ENCODE data around the gene NXPH2.
"Not testable (repeated sequence)": the region's sequence is repeated elsewhere in the genome, so short reads cannot be mapped to it uniquely, and the experiment has no call there.

NXPH2 gene

DNA sequence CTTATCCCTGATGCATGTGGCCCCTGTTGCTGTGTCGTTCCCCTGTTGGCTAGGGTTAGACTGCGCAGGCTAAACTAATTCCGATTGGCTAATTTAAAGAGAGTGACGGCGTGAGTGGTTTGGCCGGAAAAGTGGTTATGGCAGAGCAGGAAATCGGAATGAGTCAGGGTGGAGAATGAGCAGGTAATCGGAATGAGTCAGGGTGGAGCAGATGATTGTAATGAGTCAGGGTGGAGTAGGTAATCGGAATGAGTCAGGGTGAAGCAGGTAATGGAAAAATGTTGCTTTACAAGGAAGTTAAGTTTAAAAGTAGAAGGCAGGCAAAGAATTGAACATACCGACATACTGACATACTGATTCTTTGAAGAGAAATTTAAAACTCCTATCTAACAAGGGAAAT, 135.4 kb downstream of the NXPH2 start:
- H3K27ac Mint-ChIP-seq, H3K36me3 Mint-ChIP-seq, ATAC-seq, H3K27me3 Mint-ChIP-seq, H3K9me3 Mint-ChIP-seq, H3K4me1 Mint-ChIP-seq, H3K4me3 Mint-ChIP-seq: not testable (repeated sequence)

- ATAC-seq = no peak
- no peaks in the 10 kb centered on the region for H3K9me3 Mint-ChIP-seq
- no peaks in the 10 kb centered on the region for H3K4me1 Mint-ChIP-seq
- H3K27me3 Mint-ChIP-seq = no peaks in the 10 kb centered on the region
- no peaks in the 10 kb centered on the region for H3K36me3 Mint-ChIP-seq
- no peak overlapping the region for H3K4me3 Mint-ChIP-seq
- no peak overlapping the region for H3K27ac Mint-ChIP-seq
These were observed 139.1 kb downstream of the NXPH2 start for GRCh38 chr2:138640921-138641676.

DNA sequence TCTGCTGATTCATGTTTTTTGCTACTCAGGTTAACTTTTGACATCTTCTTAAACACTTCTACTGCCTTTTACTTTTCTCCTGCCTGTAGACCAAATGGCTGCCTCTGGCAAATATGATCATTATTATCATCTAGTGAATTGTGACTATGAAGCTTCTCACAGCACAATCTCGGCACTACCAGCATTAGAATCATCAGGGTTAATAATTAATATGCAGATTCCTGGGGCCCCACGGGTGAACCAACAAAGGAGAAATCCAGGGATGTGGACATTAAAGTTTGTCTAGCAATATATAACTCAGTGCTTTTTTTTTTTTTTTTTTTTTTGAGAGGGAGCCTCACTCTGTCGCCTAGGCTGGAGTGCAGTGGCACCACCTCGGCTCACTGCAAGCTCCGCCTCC, 142.5 kb downstream of the NXPH2 start:
- no peaks in the 10 kb centered on the region for H3K36me3 Mint-ChIP-seq
- H3K27ac Mint-ChIP-seq = no peak overlapping the region
- H3K4me1 Mint-ChIP-seq = no peaks in the 10 kb centered on the region
- no peaks in the 10 kb centered on the region for H3K27me3 Mint-ChIP-seq
- H3K9me3 Mint-ChIP-seq = peaks cover 3% of the 10 kb centered on the region
- H3K4me3 Mint-ChIP-seq = no peak overlapping the region
- ATAC-seq = no peak

GRCh38 chr2:138637061-138637460, 143.1 kb downstream of the NXPH2 start:
- peaks cover 5% of the 10 kb centered on the region for H3K9me3 Mint-ChIP-seq
- no peaks in the 10 kb centered on the region for H3K27me3 Mint-ChIP-seq
- no peaks in the 10 kb centered on the region for H3K36me3 Mint-ChIP-seq
- H3K4me1 Mint-ChIP-seq = no peaks in the 10 kb centered on the region
- no peak overlapping the region for H3K4me3 Mint-ChIP-seq
- H3K27ac Mint-ChIP-seq = no peak overlapping the region
- ATAC-seq = no peak

- no peak overlapping the region for H3K27ac Mint-ChIP-seq
- H3K4me1 Mint-ChIP-seq = no peaks in the 10 kb centered on the region
These were observed 147.1 kb downstream of the NXPH2 start for GRCh38 chr2:138633049-138633448.

DNA sequence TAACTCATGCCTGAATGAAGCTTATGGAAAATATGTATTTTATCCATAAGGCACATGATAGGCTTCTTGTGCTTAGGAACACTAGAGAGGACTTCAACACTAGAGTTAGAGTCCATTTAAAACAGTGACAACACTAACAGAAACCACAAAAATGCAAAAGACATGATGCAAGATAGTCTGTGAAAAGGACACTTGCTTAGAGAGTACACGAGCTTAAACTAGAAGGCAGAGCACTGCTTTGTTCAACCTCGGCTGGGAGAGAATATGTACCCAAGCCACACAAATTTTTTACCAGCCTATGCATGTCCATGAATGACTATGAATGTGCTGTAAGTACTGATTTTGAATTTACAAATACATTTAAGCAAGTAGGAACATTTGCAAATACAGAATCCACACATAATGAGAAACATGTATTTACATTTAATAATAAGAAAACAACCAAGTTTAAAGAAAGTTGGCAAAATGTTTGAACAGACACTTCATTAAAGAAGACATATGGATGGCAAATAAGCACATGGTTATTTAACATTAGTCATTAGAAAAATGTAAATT, 148.0 kb downstream of the NXPH2 start:
- H3K9me3 Mint-ChIP-seq = peaks cover 5% of the 10 kb centered on the region

More at GRCh38 chr2:138633049-138633448, 147.1 kb downstream of the NXPH2 start:
- no peak for ATAC-seq
- Mint-ChIP-seq H3K4me3 (no peak overlapping the region), H3K27me3 (no peaks in the 10 kb centered on the region), H3K9me3 (peaks cover 5% of the 10 kb centered on the region), H3K36me3 (no peaks in the 10 kb centered on the region)

DNA sequence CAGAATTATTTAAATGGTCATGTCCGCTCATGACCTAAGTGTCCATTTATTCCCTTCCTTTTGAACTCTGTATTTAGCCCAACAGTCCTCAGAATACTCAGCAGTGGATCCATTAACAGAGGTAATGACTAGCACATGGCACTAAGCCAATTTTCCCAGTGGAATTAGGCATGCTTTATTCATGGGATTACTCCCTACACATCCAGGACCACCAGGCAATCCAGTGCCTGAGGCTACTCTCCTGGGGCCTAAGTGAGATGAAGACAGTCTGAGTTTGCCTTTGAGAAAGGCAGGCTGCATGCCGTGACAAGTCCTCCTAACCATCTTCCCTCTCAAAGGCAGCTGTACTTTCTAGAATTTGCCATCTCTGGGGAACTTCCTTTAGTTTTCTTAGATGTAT, 150.0 kb downstream of the NXPH2 start:
- H3K36me3 Mint-ChIP-seq = no peaks in the 10 kb centered on the region
- H3K27me3 Mint-ChIP-seq = peaks cover 18% of the 10 kb centered on the region
- no peak for ATAC-seq
- H3K27ac Mint-ChIP-seq = no peak overlapping the region
- H3K4me3 Mint-ChIP-seq = no peak overlapping the region
- H3K9me3 Mint-ChIP-seq = peaks cover 5% of the 10 kb centered on the region
- H3K4me1 Mint-ChIP-seq = no peaks in the 10 kb centered on the region

More for the DNA sequence above, 148.0 kb downstream of the NXPH2 start:
- no peak for ATAC-seq
- Mint-ChIP-seq H3K4me1 (no peaks in the 10 kb centered on the region), H3K27me3 (peaks cover 8% of the 10 kb centered on the region), H3K27ac (no peak overlapping the region), H3K4me3 (no peak overlapping the region), H3K36me3 (no peaks in the 10 kb centered on the region)

GRCh38 chr2:138626148-138626547, 154.0 kb downstream of the NXPH2 start:
- Mint-ChIP-seq H3K36me3 (no peaks in the 10 kb centered on the region), H3K9me3 (no peaks in the 10 kb centered on the region), H3K4me1 (peaks cover 7% of the 10 kb centered on the region), H3K27me3 (peaks cover 18% of the 10 kb centered on the region), H3K4me3 (no peak overlapping the region), H3K27ac (no peak overlapping the region)
- ATAC-seq = no peak

DNA sequence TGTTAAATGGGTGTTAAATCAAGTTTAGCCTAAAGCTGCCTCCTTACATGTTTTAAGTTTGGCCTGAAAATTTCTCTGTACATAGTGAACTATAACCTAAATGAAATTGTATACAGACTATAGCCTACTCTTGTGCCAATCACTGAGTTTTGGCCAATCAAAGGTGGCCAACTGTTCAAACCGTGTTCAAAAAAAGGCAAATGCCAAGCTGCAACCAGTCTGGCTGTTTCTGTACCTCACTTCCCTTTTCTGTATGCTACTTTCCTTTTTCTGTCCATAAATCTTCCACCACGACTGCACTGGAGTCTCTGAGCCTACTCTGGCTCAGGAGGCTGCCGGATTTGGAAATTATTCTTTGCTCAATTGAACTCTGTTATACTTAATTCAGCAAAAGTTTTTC, 157.6 kb downstream of the NXPH2 start:
- Mint-ChIP-seq H3K4me3 (no peak overlapping the region), H3K9me3 (no peaks in the 10 kb centered on the region), H3K27ac (peak overlapping the region; percentile 18), H3K4me1 (peaks cover 7% of the 10 kb centered on the region), H3K36me3 (no peaks in the 10 kb centered on the region), H3K27me3 (peaks cover 35% of the 10 kb centered on the region)
- peak; percentile 47 for ATAC-seq

GRCh38 chr2:138621139-138621538, 159.1 kb downstream of the NXPH2 start:
- Mint-ChIP-seq H3K4me3 (no peak overlapping the region), H3K27ac (no peak overlapping the region)

DNA sequence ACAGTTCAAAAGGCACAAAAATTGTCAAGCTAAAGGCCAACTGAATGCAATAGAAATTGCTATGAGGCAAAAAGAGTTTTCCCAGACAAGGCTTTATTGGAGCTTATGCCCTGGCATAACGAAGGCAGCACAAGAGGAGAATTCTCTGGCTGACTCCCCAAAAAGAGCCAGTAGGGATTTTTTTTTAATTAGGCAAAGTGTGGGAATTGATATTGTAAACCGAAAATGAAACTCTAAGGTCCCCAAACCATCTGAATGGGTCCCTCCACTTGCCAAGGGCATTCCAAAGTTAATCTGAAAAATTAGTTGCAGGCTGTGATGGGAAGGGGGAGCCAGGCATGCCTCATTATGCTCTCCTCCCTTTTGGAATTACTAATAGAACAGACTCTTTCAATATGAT, 159.8 kb downstream of the NXPH2 start:
- H3K9me3 Mint-ChIP-seq = no peaks in the 10 kb centered on the region
- no peak overlapping the region for H3K27ac Mint-ChIP-seq
- H3K4me1 Mint-ChIP-seq = peaks cover 7% of the 10 kb centered on the region
- ATAC-seq = no peak
- H3K36me3 Mint-ChIP-seq = no peaks in the 10 kb centered on the region
- peaks cover 33% of the 10 kb centered on the region for H3K27me3 Mint-ChIP-seq
- no peak overlapping the region for H3K4me3 Mint-ChIP-seq

More at GRCh38 chr2:138621139-138621538, 159.1 kb downstream of the NXPH2 start:
- peaks cover 7% of the 10 kb centered on the region for H3K4me1 Mint-ChIP-seq
- no peaks in the 10 kb centered on the region for H3K9me3 Mint-ChIP-seq
- H3K36me3 Mint-ChIP-seq = no peaks in the 10 kb centered on the region
- H3K27me3 Mint-ChIP-seq = peaks cover 33% of the 10 kb centered on the region
- no peak for ATAC-seq
